ENCODE results near the gene RNF2. TPM values are rescaled to one million over a fixed set of nuclear protein-coding genes. Genes with fewer than 3 reads are reported as not detected.

RNF2 gene
- total and polyA plus RNA-seq, 10 of the 15 experiments (the other 5 are each of a cell fraction or from before 2014, with no cell fraction given) = 4.8 to 36.3 (median 15.1) TPM

- no peak for TF ChIP-seq CTCF (IDR thresholded peaks at IDR 0.05 in 2 of 3, conservative IDR thresholded peaks at IDR 0.05 in 1 of 3; ENCODE audit: control insufficient read depth in 2 of 3, extremely low read depth in 1 of 3, insufficient read depth in 1 of 3, low read depth in 3 of 3, low read length in 3 of 3)
Measured at GRCh38 chr1:185112356-185112755, 67.0 kb downstream of the RNF2 start (continued).

DNA sequence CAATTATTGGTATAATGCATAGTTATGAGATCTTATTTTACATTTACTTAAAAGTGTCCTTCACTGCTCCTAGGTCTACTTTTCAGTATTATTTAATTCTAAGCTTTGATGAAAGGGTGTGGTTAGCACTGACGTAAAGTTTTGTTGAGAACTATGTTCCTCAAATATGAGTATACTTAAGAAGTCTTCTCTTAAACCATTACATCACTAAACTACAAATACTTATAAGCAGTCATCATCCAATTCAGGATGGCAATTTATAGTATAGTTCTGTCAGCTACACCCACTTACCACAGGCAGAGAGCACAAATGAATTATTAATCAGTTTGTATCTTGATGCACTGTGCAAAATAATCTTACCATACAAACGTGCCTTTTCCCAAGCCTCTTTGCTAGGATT is 84.3 kb downstream of the RNF2 start:
- peaks cover 8% of the 10 kb centered on the region; the same call in 2 of the 3 replicates for H3K9me3 ChIP-seq (replicated peaks; ENCODE audit: control insufficient read depth, insufficient read depth, low read length)
- no peaks in the 10 kb centered on the region for H3K79me2 ChIP-seq (ENCODE audit: control insufficient read depth, insufficient read depth, low read length)
- H3K27ac ChIP-seq (ENCODE audit: control insufficient read depth, insufficient read depth) = no peak overlapping the region
- no peak for DNase-seq (ENCODE audit: low read depth, low spot score)
- H3K27me3 ChIP-seq (replicated peaks in 1 of 2; ENCODE audit: control insufficient read depth in 2 of 2, insufficient read depth in 2 of 2, low read length in 1 of 2) = no peaks in the 10 kb centered on the region
- WGBS (ENCODE audit: insufficient coverage, insufficient replicate concordance, low lambda C conversion rate, missing lambda C conversion rate) = 98% methylated on average over 2 of the region's 2 CpGs
- POLR2A ChIA-PET = no interaction called here
- no TSS peak for BruUV-seq (replicated peaks)
- peaks cover 0 to 16% of the 10 kb centered on the region in 2 experiments; a peak in 2 of 4 replicates for H3K36me3 ChIP-seq (ENCODE audit: control insufficient read depth in 2 of 2, insufficient read depth in 2 of 2, low read length in 1 of 2)
- TF ChIP-seq MEF2A (IDR thresholded peaks at IDR 0.05; ENCODE audit: insufficient read depth, low read depth, low read length) (no peak), BCLAF1 (IDR thresholded peaks at IDR 0.05) (no peak), SIN3A (IDR thresholded peaks at IDR 0.05; ENCODE audit: low read depth, low read length) (no peak), EGR1 (IDR thresholded peaks at IDR 0.05; ENCODE audit: borderline replicate concordance in 1 of 2, low read depth in 2 of 2, low read length in 2 of 2) (no peak), IKZF2 (IDR thresholded peaks at IDR 0.05) (no peak), IKZF1 (conservative IDR thresholded peaks at IDR 0.05) (no peak), TBL1XR1 (IDR thresholded peaks at IDR 0.05; ENCODE audit: low read depth, low read length) (no peak), NRF1 (conservative IDR thresholded peaks at IDR 0.05; ENCODE audit: low read depth, low read length) (no peak)
- no peak overlapping the region for H3K9ac ChIP-seq (ENCODE audit: control insufficient read depth, insufficient read depth, low read length)
- intact Hi-C loops (cut with micrococcal nuclease; ENCODE audit: unreplicated experiment) (no loop called here), in situ Hi-C loops (cut with MboI) (no loop called here)
- no peaks in the 10 kb centered on the region for H4K20me1 ChIP-seq (ENCODE audit: control insufficient read depth, insufficient read depth)
- ATAC-seq = no peak
- H2AFZ ChIP-seq (ENCODE audit: control insufficient read depth, low read depth, low read length) = no peak overlapping the region
- SMC1A ChIA-PET (ENCODE audit: uncharacterized antibody, unreplicated experiment) = no interaction called here
- RAD21 ChIA-PET (ENCODE audit: unreplicated experiment) = interaction anchor here (0.5 kb wide), 1 partner anchor 29 kb away, joined by 3 read pairs; no protein-coding TSS in a partner anchor
- H3K4me2 ChIP-seq (ENCODE audit: control insufficient read depth, insufficient read depth) = no peak overlapping the region
- H3K4me3 ChIP-seq = no peak overlapping the region
- FAIRE-seq = no peak
- H3K4me1 ChIP-seq (ENCODE audit: control insufficient read depth, insufficient read depth, low read length) = no peaks in the 10 kb centered on the region
- CTCF ChIA-PET = interaction anchor here (1.1 to 2.3 kb wide), 2 partner anchors 40 to 551 kb away, joined by 3 to 9 read pairs; no protein-coding TSS in a partner anchor

All from GM12878 (cell line).